ENCODE results near the gene RINL. TPM values are rescaled to one million over a fixed set of nuclear protein-coding genes. Genes with fewer than 3 reads are reported as not detected.
"Not testable (repeated sequence)": the region's sequence is repeated elsewhere in the genome, so short reads cannot be mapped to it uniquely, and the experiment has no call there.

Gene RINL
- total and polyA plus RNA-seq, 3 donors from 2014 or later, result 2.6 to 5.2 (median 3.0) TPM

GRCh38 chr19:38888876-38889275, 10.8 kb upstream of the RINL start:
- intact Hi-C loops (cut with DNase I; ENCODE audit: low total_unique reads), result no loop called here
- Histone ChIP-seq H3K27me3 (no peaks in the 10 kb centered on the region), H3K9me3 (no peaks in the 10 kb centered on the region), H3K4me3 (no peak overlapping the region), H3K4me1 (peaks cover 25% of the 10 kb centered on the region), H3K27ac (no peak overlapping the region), H3K36me3 (ENCODE audit: low read depth, missing control alignments) (no peaks in the 10 kb centered on the region)
- DNase-seq, result no peak
- 93 to 94% methylated on average over 15 to 17 of the region's 17 CpGs for WGBS, 2 donors
- TF ChIP-seq CTCF (IDR thresholded peaks at IDR 0.05), result no peak
- no peak for TF ChIP-seq POLR2A (IDR thresholded peaks at IDR 0.05)

GRCh38 chr19:38884691-38885090, 6.6 kb upstream of the RINL start:
- DNase-seq; H3K36me3 ChIP-seq (ENCODE audit: low read depth, missing control alignments); H3K4me3 ChIP-seq; H3K27me3 ChIP-seq; H3K9me3 ChIP-seq; intact Hi-C loops (cut with DNase I; ENCODE audit: low total_unique reads): not testable (repeated sequence)
- WGBS, 2 donors, result 96 to 97% methylated on average over 3 of the region's 3 CpGs
- Histone ChIP-seq H3K4me1 (peaks cover 11% of the 10 kb centered on the region), H3K27ac (peak overlapping the region; percentile 48 to 68)

- DNase-seq, result no peak
- Histone ChIP-seq H3K4me1 (peaks cover 11% of the 10 kb centered on the region), H3K36me3 (ENCODE audit: low read depth, missing control alignments) (no peaks in the 10 kb centered on the region), H3K9me3 (no peaks in the 10 kb centered on the region), H3K4me3 (no peak overlapping the region), H3K27me3 (no peaks in the 10 kb centered on the region), H3K27ac (peak overlapping the region in 1 of 2 donors; percentile 1)
- intact Hi-C loops (cut with DNase I; ENCODE audit: low total_unique reads), result no loop called here
- WGBS, 2 donors, result 94 to 95% methylated on average over 9 of the region's 9 CpGs
- TF ChIP-seq CTCF (IDR thresholded peaks at IDR 0.05) (no peak), POLR2A (IDR thresholded peaks at IDR 0.05) (no peak)
Measured at GRCh38 chr19:38883286-38883685, 5.2 kb upstream of the RINL start.

GRCh38 chr19:38880882-38881609, 3.0 kb upstream of the RINL start:
- no peak for DNase-seq
- no peaks in the 10 kb centered on the region for H3K9me3 ChIP-seq
- H3K4me3 ChIP-seq, result no peak overlapping the region
- no peak for TF ChIP-seq POLR2A (IDR thresholded peaks at IDR 0.05)
- no peak for TF ChIP-seq CTCF (IDR thresholded peaks at IDR 0.05)
- H3K36me3 ChIP-seq (ENCODE audit: low read depth, missing control alignments), result no peaks in the 10 kb centered on the region
- no peaks in the 10 kb centered on the region for H3K27me3 ChIP-seq
- 93 to 98% methylated on average over 16 to 19 of the region's 19 CpGs for WGBS, 2 donors
- peaks cover 6% of the 10 kb centered on the region for H3K4me1 ChIP-seq
- no peak overlapping the region for H3K27ac ChIP-seq
- intact Hi-C loops (cut with DNase I; ENCODE audit: low total_unique reads), result no loop called here

- H3K4me1 ChIP-seq, result no peaks in the 10 kb centered on the region
- 90 to 93% methylated on average over 7 to 19 of the region's 19 CpGs for WGBS, 2 donors
- H3K36me3 ChIP-seq (ENCODE audit: low read depth, missing control alignments), result no peaks in the 10 kb centered on the region
- H3K27ac ChIP-seq, result no peak overlapping the region
- H3K27me3 ChIP-seq, result no peaks in the 10 kb centered on the region
- H3K4me3 ChIP-seq, result no peak overlapping the region
- TF ChIP-seq POLR2A (IDR thresholded peaks at IDR 0.05), result no peak
- no peak for TF ChIP-seq CTCF (IDR thresholded peaks at IDR 0.05)
- DNase-seq, result no peak
- intact Hi-C loops (cut with DNase I; ENCODE audit: low total_unique reads), result no loop called here
- no peaks in the 10 kb centered on the region for H3K9me3 ChIP-seq
Measured at GRCh38 chr19:38880076-38880881, 2.2 kb upstream of the RINL start.

Measured in testis (tissue), 3 donors.